GM19372 (cell line): Measurements from ENCODE around the gene TMCO4.
A peak's percentile ranks its signal among the peaks of the same experiment; 100 is the strongest.
"Not testable (repeated sequence)": the region's sequence is repeated elsewhere in the genome, so short reads cannot be mapped to it uniquely, and the experiment has no call there.

Experiments used
- ATAC-seq: cut with Tn5 transposase; IDR thresholded peaks from one replicate; pipeline ENCODE4 v1.9.1; 2021; ENCODE audit warnings: mild to moderate bottlenecking, low read depth, moderate library complexity; ENCODE audit not compliant: unreplicated experiment

Gene TMCO4

DNA sequence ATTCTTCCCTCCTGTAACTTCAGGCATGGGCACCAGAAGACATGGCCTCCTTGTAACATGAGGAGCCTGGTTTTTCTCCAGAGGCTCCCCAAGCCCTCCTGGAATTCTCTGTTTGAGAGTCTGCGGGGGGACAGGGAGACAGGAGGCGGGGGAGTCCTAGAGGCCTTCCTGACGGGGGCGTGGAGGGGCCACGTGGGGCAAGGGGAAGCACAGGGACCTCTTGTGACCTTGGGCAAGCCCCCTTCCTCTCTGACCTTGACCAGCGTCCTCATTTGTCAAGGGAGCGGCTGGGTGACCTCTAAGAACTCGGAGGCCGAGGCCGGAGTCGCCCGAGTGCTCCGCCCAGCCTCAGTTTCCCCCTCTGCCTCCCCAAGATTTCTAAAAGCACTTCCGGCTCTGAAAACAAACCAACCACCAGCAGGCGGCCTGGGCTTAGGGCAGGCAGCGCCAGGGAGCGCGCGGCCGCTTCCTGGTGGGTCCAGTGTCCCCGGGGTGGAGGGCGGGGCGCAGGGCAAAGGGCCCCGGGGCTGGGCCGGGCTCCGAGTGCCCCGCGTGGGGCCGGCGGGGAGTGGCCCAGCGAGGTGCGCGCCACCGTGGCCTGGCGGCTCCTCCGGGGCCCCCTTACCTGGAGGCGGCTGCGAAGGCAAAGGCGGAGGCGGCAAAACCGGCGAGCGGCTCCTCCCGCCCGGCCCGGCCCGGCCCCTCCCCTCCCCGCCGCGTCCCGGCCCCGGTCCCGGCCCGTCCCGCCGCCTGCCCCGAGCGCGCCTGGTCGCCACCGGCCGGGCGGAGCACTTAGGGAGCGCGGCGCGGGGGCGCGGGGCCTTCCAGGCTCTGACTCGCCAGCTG, at the start of gene TMCO4:
TMCO4 (minus strand) TSS at position 687 of the 846 bp plus-strand sequence. CDS start 19,158 bp downstream, outside the sequence.
- peak; percentile 53 for ATAC-seq

DNA sequence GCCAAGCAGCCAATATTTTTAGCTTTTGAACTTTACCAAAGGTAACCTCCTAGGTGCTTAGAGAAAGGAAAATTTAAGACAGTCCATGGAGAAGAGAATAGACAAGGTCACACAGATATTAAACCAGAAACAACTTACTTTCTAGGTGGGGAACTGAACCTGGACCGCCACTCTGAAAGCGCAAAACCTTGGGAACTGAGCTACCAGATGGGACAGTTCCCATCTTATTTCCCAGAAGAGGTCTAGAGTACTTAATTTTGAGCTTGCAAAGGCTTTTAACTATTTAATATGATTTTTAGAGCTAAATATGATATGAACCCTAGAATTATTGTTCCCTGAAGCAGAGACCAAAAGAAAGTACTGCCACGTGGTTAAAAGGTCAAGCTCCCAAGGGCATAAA, 49.6 kb upstream of the TMCO4 start:
- ATAC-seq, result not testable (repeated sequence)

DNA sequence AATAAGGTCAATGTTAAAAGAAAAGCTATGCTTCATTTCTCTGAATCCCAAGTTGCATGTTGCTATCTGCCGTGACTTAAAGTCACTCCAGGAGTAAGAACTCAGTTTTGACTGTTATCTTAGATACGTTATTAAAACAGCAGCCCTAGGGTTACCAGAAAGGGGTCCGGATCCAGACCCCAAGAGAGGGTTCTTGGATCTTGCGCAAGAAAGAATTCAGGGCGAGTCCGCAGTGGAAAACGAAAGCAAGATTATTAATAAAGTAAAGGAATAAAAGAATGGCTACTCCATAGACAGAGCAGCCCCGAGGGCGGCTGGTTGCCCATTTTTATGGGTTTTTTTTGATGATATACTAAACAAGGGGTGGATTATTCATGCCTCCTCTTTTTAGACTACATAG, 47.6 kb upstream of the TMCO4 start:
- not testable (repeated sequence) for ATAC-seq

DNA sequence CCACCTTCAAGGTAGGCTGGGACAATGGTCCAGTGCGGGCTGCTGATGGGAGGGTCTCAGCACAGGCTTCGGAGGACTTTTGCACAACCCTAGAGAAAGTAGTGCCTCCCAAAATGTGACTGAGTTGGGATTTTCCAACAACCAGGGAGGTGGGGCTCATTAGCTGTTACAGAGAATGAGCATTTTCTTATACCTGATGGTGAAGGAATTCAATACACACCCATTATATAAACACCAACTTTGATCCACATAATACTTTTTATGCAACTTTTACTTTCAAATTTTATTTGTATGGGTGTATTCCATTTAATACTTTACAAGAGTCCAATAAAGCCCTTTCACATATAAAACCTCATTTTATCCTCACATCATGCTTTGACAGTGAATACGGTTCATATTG, 46.6 kb upstream of the TMCO4 start:
- no peak for ATAC-seq

DNA sequence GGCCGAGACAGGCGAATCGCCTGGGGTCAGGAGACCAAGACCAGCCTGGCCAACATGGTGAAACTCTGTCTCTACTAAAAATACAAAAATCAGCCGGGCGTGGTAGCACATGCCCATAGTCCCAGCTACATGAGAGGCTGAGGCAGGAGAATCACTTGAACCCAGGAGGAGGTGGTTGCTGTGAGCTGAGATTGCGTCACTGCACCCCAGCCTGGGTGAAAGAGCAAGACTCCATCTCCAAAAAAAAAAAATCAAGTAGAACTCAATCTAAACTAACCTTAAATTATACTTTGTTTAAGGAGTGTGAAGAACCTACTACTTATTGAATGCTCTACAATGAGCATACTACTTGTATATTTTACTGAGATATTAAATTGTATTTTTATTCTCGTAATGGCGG, 45.8 kb upstream of the TMCO4 start:
- ATAC-seq, result no peak

DNA sequence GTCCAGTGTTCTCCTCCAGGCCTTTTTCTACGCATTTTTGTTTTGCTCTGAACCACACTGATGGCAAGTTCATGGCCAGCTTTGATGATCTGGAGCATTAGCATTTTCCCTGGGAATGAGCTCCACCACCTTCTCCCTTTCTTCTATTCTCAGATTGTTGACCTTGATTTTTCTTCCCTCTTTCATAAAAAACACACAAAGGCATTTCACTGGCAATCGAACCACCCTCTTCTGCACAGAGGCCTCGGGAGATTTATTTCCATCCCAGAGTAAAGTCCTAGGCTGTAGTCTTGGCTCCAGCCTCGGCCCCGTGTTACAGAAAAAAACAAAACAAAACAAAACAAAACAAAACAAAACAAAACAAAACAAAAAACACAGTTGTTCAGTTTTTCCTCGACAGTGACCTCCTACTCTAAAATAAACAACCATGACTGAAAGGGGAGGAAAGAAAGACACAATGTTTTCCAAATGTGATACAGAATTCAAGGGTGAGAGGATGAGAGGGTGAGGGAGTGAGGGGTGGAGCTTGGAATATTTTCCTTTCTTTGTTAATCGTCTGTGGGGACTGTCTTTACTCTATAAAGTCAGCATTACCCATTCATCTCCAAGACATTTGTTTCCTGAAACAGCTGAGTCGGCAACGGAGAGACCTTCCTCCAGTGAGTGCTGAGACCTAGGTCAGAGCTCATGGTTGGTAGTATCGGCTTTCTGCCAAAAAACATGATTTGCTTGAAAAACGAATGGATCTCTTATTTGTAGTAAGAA, 45.2 kb upstream of the TMCO4 start:
- no peak for ATAC-seq

- ATAC-seq, result no peak
Observed at GRCh38 chr1:19840228-19840627, 40.5 kb upstream of the TMCO4 start.

DNA sequence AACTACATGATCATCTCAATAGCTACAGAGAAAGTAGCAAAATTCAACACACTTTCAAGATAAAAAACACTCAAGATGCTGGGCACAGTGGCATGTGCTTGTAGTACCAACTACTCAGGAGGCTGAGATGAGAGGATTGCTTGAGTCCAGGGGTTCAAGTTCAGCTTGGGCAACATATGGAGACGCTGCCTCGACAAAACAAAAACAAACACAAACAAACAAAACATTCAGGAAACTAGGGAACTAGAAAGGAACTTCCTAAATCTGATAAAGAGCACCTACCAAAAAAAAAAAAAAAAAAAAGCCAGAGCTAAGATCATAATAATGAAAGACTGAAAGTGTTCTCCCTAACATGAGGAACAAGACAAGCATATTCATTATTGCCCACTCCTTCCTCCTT, 38.1 kb upstream of the TMCO4 start:
- ATAC-seq, result no peak

- no peak for ATAC-seq
Observed at GRCh38 chr1:19835578-19835977, 35.9 kb upstream of the TMCO4 start.

GRCh38 chr1:19831441-19831840, 31.7 kb upstream of the TMCO4 start:
- no peak for ATAC-seq

GRCh38 chr1:19828546-19828945, 28.8 kb upstream of the TMCO4 start:
- ATAC-seq, result no peak

GRCh38 chr1:19825298-19825697, 25.6 kb upstream of the TMCO4 start:
- ATAC-seq, result no peak

DNA sequence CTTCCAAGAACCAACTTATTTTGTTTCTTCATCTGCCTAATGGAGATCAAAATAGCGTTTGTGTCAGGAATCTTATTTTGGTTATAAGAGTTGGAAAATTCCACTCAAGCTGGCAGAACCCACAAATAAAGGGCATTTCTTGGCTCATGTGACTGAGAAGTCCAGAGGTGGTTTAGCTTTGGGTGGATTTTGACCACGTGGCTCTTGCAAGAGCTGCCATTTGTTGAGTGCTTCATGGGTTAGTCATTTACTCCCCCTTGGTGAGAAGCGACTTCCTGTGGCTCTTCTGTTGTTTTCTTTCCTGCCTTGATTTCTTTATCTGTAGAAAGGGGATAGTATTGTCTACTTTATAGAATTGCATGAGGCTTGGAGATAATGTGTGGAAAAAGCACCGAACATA, 24.8 kb upstream of the TMCO4 start:
- no peak for ATAC-seq

- ATAC-seq, result no peak
Observed at GRCh38 chr1:19824036-19824435, 24.3 kb upstream of the TMCO4 start.

GRCh38 chr1:19819701-19820100, 20.0 kb upstream of the TMCO4 start:
- no peak for ATAC-seq

GRCh38 chr1:19818324-19818723, 18.6 kb upstream of the TMCO4 start:
- ATAC-seq, result no peak

GRCh38 chr1:19817160-19817559, 17.4 kb upstream of the TMCO4 start:
- no peak for ATAC-seq

GRCh38 chr1:19816737-19817086, 17.0 kb upstream of the TMCO4 start:
- not testable (repeated sequence) for ATAC-seq

DNA sequence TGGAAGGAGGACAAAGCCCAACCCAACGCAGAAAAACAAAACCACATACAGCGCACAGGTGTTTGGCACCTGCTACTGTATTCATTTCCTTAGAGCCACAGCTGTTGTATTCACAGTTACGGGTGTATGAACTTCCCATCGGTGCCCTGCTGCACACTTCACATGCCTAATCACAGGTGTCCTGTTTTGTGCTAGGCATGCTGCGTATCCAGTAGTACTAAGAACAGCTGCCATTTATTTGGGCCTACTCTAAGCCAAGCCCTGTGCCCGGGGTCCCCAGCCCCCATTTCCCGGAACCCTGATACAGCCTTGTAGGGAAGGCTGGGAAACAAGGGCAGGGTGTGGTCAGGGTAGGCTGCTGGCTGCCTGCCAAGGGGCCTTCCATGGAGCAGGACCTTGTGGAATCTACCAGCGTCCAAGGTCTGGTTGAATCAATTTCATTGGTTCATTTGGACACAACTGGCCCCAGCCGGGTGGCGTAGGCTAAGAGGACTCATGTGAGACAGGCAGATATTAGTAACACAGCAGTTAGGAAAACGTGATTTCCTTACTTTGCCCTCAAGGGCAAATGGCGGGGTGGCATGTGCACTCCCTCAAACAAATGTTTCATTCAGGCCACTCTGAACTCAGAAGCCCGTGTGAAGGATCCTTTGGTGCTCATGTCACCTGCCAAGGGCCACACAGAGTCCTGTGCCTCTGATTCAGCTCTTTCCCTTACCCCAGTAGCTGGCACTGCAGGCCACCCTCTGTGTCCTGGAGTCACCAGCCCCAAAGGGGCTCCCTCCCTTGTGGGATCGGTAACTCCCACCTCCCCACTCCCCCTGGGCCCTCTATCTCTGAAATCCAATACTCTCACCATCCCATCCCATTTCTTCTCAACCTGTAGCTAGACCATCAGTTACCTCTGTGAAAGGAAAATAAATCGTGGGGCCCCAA, 16.4 kb upstream of the TMCO4 start:
- ATAC-seq, result no peak

DNA sequence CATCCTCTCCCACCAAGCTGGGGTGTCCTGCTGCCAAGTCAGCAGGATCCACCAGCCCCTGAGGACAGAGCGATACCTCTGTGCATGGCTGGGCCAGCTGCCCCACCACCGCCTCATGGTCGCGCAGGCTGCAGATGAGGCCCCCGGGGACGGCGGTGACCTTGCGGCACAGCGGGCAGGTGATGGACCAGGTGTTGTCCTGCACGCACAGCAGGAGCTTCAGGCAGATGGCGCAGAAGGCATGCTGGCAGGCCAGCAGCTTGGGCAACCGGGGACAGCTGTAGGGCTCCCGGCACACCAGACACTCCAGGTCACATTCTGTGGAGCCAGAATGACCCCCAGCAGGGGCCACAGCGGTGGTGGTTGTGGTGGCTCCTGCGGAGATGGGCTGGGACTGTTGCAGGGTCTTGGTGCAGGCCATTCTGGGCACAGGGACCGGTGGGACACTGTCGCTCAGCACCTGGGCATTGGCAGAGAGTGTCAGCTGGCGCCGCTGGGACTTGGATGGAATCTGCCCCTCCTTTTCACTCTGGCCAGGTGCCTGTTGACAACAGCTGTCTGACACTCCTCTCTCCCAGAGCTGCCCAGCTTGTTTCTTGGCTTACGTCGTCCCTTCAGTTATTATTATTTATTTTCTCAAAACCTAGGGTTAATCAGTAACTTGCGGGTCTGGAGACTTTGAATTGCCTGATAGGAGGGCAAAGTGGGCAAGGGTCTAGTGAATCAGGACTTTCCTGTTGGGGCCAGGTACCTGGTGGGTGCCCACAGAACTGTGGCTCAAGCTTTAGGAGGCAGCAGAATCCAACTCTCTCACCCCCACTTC, 15.2 kb upstream of the TMCO4 start, which contains the start of gene RNF186:
RNF186 (minus strand) TSS at position 603 of the 823 bp plus-strand sequence; CDS start at position 421, 182 bp downstream.
- no peak for ATAC-seq
